ENCODE data around the gene ASB18.

- no peak for TF ChIP-seq POLR2AphosphoS5 (IDR thresholded peaks at IDR 0.05)
- TF ChIP-seq, protein P1, sequence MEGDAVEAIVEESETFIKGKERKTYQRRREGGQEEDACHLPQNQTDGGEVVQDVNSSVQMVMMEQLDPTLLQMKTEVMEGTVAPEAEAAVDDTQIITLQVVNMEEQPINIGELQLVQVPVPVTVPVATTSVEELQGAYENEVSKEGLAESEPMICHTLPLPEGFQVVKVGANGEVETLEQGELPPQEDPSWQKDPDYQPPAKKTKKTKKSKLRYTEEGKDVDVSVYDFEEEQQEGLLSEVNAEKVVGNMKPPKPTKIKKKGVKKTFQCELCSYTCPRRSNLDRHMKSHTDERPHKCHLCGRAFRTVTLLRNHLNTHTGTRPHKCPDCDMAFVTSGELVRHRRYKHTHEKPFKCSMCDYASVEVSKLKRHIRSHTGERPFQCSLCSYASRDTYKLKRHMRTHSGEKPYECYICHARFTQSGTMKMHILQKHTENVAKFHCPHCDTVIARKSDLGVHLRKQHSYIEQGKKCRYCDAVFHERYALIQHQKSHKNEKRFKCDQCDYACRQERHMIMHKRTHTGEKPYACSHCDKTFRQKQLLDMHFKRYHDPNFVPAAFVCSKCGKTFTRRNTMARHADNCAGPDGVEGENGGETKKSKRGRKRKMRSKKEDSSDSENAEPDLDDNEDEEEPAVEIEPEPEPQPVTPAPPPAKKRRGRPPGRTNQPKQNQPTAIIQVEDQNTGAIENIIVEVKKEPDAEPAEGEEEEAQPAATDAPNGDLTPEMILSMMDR (IDR thresholded peaks at IDR 0.05), result no peak
- TF ChIP-seq POLR2A (IDR thresholded peaks at IDR 0.05), result no peak
Observed at GRCh38 chr2:236236559-236237452, 27.4 kb downstream of the ASB18 start.

Measured in stomach (tissue), 4 donors.